ENCODE data around the gene GABRD. TPM values are rescaled to one million over a fixed set of nuclear protein-coding genes. Genes with fewer than 3 reads are reported as not detected.

The GABRD gene
- total RNA-seq, 1 donor from 2014 or later, result 2.5 TPM

GRCh38 chr1:2042830-2043773 lies 24.0 kb downstream of the GABRD start:
- peak; percentile 54 for DNase-seq
- peaks cover 2% of the 10 kb centered on the region for H3K27me3 Mint-ChIP-seq (ENCODE audit: unreplicated experiment)
- peak; percentile 31 for TF ChIP-seq CTCF (IDR thresholded peaks at IDR 0.05; ENCODE audit: partially characterized antibody, unreplicated experiment)
- H3K36me3 Mint-ChIP-seq (ENCODE audit: unreplicated experiment), result no peaks in the 10 kb centered on the region
- no peaks in the 10 kb centered on the region for H3K9me3 Mint-ChIP-seq (ENCODE audit: unreplicated experiment)
- no peak overlapping the region for H3K27ac Mint-ChIP-seq (ENCODE audit: unreplicated experiment)
- H3K4me1 Mint-ChIP-seq (ENCODE audit: low read depth, unreplicated experiment), result peaks cover 5% of the 10 kb centered on the region
- no peak overlapping the region for H3K4me3 Mint-ChIP-seq (ENCODE audit: unreplicated experiment)

- peak overlapping the region; percentile 6 for H3K27ac Mint-ChIP-seq (ENCODE audit: unreplicated experiment)
- no peak overlapping the region for H3K4me3 Mint-ChIP-seq (ENCODE audit: unreplicated experiment)
Measured at GRCh38 chr1:2043886-2044285, 24.7 kb downstream of the GABRD start.

DNA sequence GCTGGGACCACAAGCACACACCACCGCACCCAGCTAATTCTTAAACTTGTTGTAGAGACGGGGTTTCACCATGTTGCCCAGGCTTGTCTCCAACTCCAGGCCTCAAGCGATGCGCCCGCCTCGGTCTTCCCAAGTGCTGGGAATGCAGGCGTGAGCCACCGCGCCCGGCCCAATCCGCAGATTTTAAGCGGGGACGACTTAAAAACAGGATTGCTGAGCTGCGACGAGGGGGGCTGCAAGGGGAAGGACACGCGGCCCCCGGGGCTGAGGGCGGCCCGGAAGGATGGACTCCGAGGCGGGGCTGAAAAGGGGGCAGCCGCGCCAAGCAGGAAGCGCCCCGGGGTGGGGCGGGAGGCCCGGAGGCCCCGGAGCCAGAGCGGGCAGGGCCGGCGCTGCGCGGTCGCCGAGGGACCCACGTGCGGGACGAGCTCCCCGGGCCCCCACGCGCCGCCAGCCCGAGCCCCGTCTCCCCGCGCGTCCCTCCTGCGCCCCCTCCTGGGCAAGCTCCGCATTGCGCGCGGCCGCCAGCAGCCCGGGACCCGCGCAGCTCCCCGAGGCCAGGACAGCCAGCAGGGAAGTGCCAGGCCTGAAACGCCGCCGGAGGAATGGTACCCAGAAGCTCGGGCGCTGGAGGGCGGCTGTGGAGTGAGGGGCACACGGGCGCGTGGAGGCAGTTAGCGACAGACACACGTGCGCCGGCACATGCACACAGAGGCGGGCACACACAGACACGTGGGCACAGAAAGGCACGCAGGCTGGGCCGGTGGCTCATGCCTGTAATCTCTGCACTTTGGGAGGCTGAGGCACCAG lies 25.6 kb downstream of the GABRD start:
- peaks cover 16% of the 10 kb centered on the region for H3K27me3 Mint-ChIP-seq (ENCODE audit: unreplicated experiment)
- TF ChIP-seq CTCF (IDR thresholded peaks at IDR 0.05; ENCODE audit: partially characterized antibody, unreplicated experiment), result peak; percentile 91
- peaks cover 7% of the 10 kb centered on the region for H3K9me3 Mint-ChIP-seq (ENCODE audit: unreplicated experiment)
- H3K4me3 Mint-ChIP-seq (ENCODE audit: unreplicated experiment), result no peak overlapping the region
- H3K36me3 Mint-ChIP-seq (ENCODE audit: unreplicated experiment), result no peaks in the 10 kb centered on the region
- H3K27ac Mint-ChIP-seq (ENCODE audit: unreplicated experiment), result no peak overlapping the region
- peaks cover 5% of the 10 kb centered on the region for H3K4me1 Mint-ChIP-seq (ENCODE audit: low read depth, unreplicated experiment)
- peak; percentile 90 for DNase-seq

More at GRCh38 chr1:2043886-2044285, 24.7 kb downstream of the GABRD start:
- DNase-seq, result no peak
- no peak for TF ChIP-seq CTCF (IDR thresholded peaks at IDR 0.05; ENCODE audit: partially characterized antibody, unreplicated experiment)
- H3K27me3 Mint-ChIP-seq (ENCODE audit: unreplicated experiment), result peaks cover 9% of the 10 kb centered on the region
- H3K4me1 Mint-ChIP-seq (ENCODE audit: low read depth, unreplicated experiment), result peaks cover 5% of the 10 kb centered on the region
- peaks cover 4% of the 10 kb centered on the region for H3K9me3 Mint-ChIP-seq (ENCODE audit: unreplicated experiment)
- no peaks in the 10 kb centered on the region for H3K36me3 Mint-ChIP-seq (ENCODE audit: unreplicated experiment)

DNA sequence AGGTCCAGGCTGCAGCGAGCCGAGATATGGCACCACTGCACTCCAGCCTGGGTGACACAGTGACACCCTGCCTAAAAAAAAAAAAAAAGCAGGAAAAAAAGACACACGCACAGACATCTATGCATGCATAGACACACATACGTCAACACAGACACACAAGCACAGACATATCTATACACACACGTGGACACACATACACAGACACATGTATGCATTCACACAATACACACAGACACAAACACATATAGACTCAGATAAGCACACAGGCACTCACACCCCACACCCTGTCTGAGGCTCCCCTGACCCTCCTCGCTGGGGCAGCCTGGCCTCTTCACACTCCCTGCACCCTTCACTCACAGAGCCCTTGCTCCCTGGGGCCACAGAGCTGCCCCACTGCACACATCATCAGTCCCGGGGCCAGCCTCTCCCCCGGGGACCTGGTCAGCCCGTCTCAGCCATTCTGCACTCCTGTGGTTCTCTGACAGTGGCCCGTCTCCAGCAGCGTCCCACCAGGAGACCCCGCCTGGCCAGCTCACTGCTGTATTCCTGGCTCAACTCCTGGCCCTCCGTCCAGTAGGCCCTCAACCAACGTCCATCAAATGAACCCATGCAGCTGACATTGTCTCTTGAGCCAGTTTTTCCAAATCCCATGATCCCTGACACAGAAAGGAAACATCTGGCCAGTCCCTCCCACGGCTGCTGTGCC lies 26.5 kb downstream of the GABRD start:
- no peak for TF ChIP-seq CTCF (IDR thresholded peaks at IDR 0.05; ENCODE audit: partially characterized antibody, unreplicated experiment)
- Mint-ChIP-seq H3K27ac (ENCODE audit: unreplicated experiment) (no peak overlapping the region), H3K36me3 (ENCODE audit: unreplicated experiment) (no peaks in the 10 kb centered on the region), H3K4me3 (ENCODE audit: unreplicated experiment) (peak overlapping the region; percentile 23), H3K27me3 (ENCODE audit: unreplicated experiment) (peaks cover 16% of the 10 kb centered on the region), H3K4me1 (ENCODE audit: low read depth, unreplicated experiment) (peaks cover 5% of the 10 kb centered on the region), H3K9me3 (ENCODE audit: unreplicated experiment) (peaks cover 7% of the 10 kb centered on the region)
- no peak for DNase-seq

Data from glutamatergic neuron (in vitro differentiated cells).